ENCODE data around the gene MMP24OS. TPM values are rescaled to one million over a fixed set of nuclear protein-coding genes. Genes with fewer than 3 reads are reported as not detected.

The MMP24OS gene
- total RNA-seq, 1 experiment from 2014 or later = 59.6 TPM

GRCh38 chr20:35297155-35297554 lies 19.2 kb upstream of the MMP24OS start:
- H3K27me3 ChIP-seq (ENCODE audit: insufficient read depth, low read length) = no peaks in the 10 kb centered on the region
- no peaks in the 10 kb centered on the region for H3K9me3 ChIP-seq (ENCODE audit: control insufficient read depth in 1 of 2, insufficient read depth in 1 of 2, low read depth in 1 of 2, low read length in 2 of 2)
- H3K4me2 ChIP-seq (ENCODE audit: low read length) = peak overlapping the region; percentile 23
- H3K79me2 ChIP-seq (ENCODE audit: insufficient read depth, low read length) = no peaks in the 10 kb centered on the region
- 0 out of 4 replicates have a peak, but pooled peaks cover 0 to 2% of the 10 kb centered on the region in 2 experiments for H3K36me3 ChIP-seq (ENCODE audit: control insufficient read depth in 1 of 2, insufficient read depth in 2 of 2, low read length in 2 of 2)
- TF ChIP-seq TCF7L2 (IDR thresholded peaks at IDR 0.05; ENCODE audit: borderline replicate concordance, extremely low read depth, insufficient read depth, insufficient read length) (no peak), ZFX (IDR thresholded peaks at IDR 0.05) (no peak), POLR2A (IDR thresholded peaks at IDR 0.05; ENCODE audit: borderline replicate concordance, extremely low read depth, insufficient read depth, insufficient read length) (no peak), CTCF (IDR thresholded peaks at IDR 0.05 in 2 of 3, conservative IDR thresholded peaks at IDR 0.05 in 1 of 3; ENCODE audit: borderline replicate concordance in 1 of 3, insufficient read depth in 1 of 3, low read depth in 2 of 3, low read length in 2 of 3) (peak in 2 of 3 experiments; percentile 27 to 28; a peak in 2 of 6 replicates), EZH2phosphoT487 (IDR thresholded peaks at IDR 0.05; ENCODE audit: borderline replicate concordance) (no peak)
- no peaks in the 10 kb centered on the region for H3K9me2 ChIP-seq (ENCODE audit: insufficient read depth)
- no peaks in the 10 kb centered on the region for H4K20me1 ChIP-seq (ENCODE audit: insufficient read depth)
- H3K9ac ChIP-seq (ENCODE audit: low read length) = no peak overlapping the region
- BruUV-seq (replicated peaks) = no TSS peak
- no peak overlapping the region for H3K4me3 ChIP-seq (replicated peaks in 1 of 2; ENCODE audit: low read depth in 1 of 2, low read length in 2 of 2)
- CTCF ChIA-PET = interaction anchor here (0.6 to 1.4 kb wide), 3 partner anchors 12 to 141 kb away, joined by 3 to 4 read pairs (median 3); partner anchors contain the start of gene GDF5
- H3K4me1 ChIP-seq (ENCODE audit: control insufficient read depth in 1 of 2, insufficient read depth in 2 of 2, low read length in 2 of 2) = peaks cover 5 to 13% of the 10 kb centered on the region in 2 experiments; a peak in 2 of 4 replicates
- peak; percentile 87 for ATAC-seq
- DNase-seq (ENCODE audit: low read depth, low spot score) = no peak
- H3K27ac ChIP-seq (ENCODE audit: low read depth, low read length) = no peak overlapping the region
- POLR2A ChIA-PET = interaction anchor here (0.9 kb wide), 1 partner anchor 9 kb away, joined by 4 read pairs; no protein-coding TSS in a partner anchor
- RAD21 ChIA-PET (ENCODE audit: low non-redundant PET in 1 of 2, low total read pairs in 2 of 2, uncharacterized antibody in 2 of 2, unreplicated experiment in 2 of 2) = interaction anchor here in 1 of 2 experiments (0.6 kb wide), 1 partner anchor 323 kb away, joined by 3 read pairs; no protein-coding TSS in a partner anchor
- intact Hi-C loops (cut with micrococcal nuclease) = no loop called here
- no peak overlapping the region for H2AFZ ChIP-seq (ENCODE audit: low read depth, low read length, poor library complexity, severe bottlenecking)

- no peak overlapping the region for H3K9ac ChIP-seq (ENCODE audit: low read length)
- H3K4me2 ChIP-seq (ENCODE audit: low read length) = no peak overlapping the region
- ChIA-PET POLR2A (no interaction called here), RAD21 (ENCODE audit: low non-redundant PET in 1 of 2, low total read pairs in 2 of 2, uncharacterized antibody in 2 of 2, unreplicated experiment in 2 of 2) (no interaction called here), CTCF (no interaction called here)
- no peaks in the 10 kb centered on the region for H3K9me3 ChIP-seq (ENCODE audit: control insufficient read depth in 1 of 2, insufficient read depth in 1 of 2, low read depth in 1 of 2, low read length in 2 of 2)
- H3K9me2 ChIP-seq (ENCODE audit: insufficient read depth) = no peaks in the 10 kb centered on the region
- no peak overlapping the region for H3K4me3 ChIP-seq (replicated peaks in 1 of 2; ENCODE audit: low read depth in 1 of 2, low read length in 2 of 2)
- peaks cover 5 to 13% of the 10 kb centered on the region in 2 experiments; a peak in 2 of 4 replicates for H3K4me1 ChIP-seq (ENCODE audit: control insufficient read depth in 1 of 2, insufficient read depth in 2 of 2, low read length in 2 of 2)
- no peak overlapping the region for H2AFZ ChIP-seq (ENCODE audit: low read depth, low read length, poor library complexity, severe bottlenecking)
- TF ChIP-seq ZFX (IDR thresholded peaks at IDR 0.05) (no peak), SRF (IDR thresholded peaks at IDR 0.05; ENCODE audit: low read depth) (no peak), TCF7L2 (IDR thresholded peaks at IDR 0.05; ENCODE audit: borderline replicate concordance, extremely low read depth, insufficient read depth, insufficient read length) (no peak)
- intact Hi-C loops (cut with micrococcal nuclease) = no loop called here
- no peak overlapping the region for H3K27ac ChIP-seq (ENCODE audit: low read depth, low read length)
- DNase-seq (ENCODE audit: low read depth, low spot score) (no peak), ATAC-seq (no peak)
- H3K27me3 ChIP-seq (ENCODE audit: insufficient read depth, low read length) = no peaks in the 10 kb centered on the region
- no TSS peak for BruUV-seq (replicated peaks)
- H3K79me2 ChIP-seq (ENCODE audit: insufficient read depth, low read length) = no peaks in the 10 kb centered on the region
- no peaks in the 10 kb centered on the region for H3K36me3 ChIP-seq (ENCODE audit: control insufficient read depth in 1 of 2, insufficient read depth in 2 of 2, low read length in 2 of 2)
- no peaks in the 10 kb centered on the region for H4K20me1 ChIP-seq (ENCODE audit: insufficient read depth)
Observed at GRCh38 chr20:35296101-35296554, 18.2 kb upstream of the MMP24OS start.

Data from HCT116 (cell line).